KMS-11 (cell line): ENCODE results near the gene TMF1.

Experiments used
- H2AFZ ChIP-seq: fragments of 200-600 bp; sonication (generic); 2 replicates; pipeline ENCODE4 v1.6.1; 2016; ENCODE audit warnings: antibody characterized with exemption, mixed run types, low read depth
- H3K27ac ChIP-seq: fragments of 200-600 bp; sonication (generic); 2 replicates; pipeline ENCODE4 v1.6.1; 2016; ENCODE audit warnings: mild to moderate bottlenecking, mixed run types
- H3K27me3 ChIP-seq: fragments of 200-600 bp; sonication (generic); 2 replicates; pipeline ENCODE4 v1.6.1; 2017; ENCODE audit warnings: mild to moderate bottlenecking, low read depth, mixed run types, moderate library complexity; ENCODE audit not compliant: insufficient read depth
- H3K36me3 ChIP-seq: fragments of 200-600 bp; sonication (generic); 2 replicates; pipeline ENCODE4 v1.6.1; 2017; ENCODE audit warnings: mild to moderate bottlenecking, mixed run types; ENCODE audit not compliant: insufficient read depth
- H3K4me1 ChIP-seq: fragments of 200-600 bp; sonication (generic); 2 replicates; pipeline ENCODE4 v1.6.1; 2016; ENCODE audit warnings: mild to moderate bottlenecking, low read depth, mixed run types; ENCODE audit not compliant: poor library complexity, severe bottlenecking
- H3K4me2 ChIP-seq: fragments of 200-600 bp; sonication (generic); 2 replicates; pipeline ENCODE4 v1.7.0; 2016; ENCODE audit warnings: mild to moderate bottlenecking, mixed run types
- H3K4me3 ChIP-seq: fragments of 200-600 bp; sonication (generic); IDR thresholded peaks from 2 replicates; pipeline ENCODE4 v1.6.1; 2017; ENCODE audit warnings: low read depth, low read length, mixed read lengths; ENCODE audit not compliant: insufficient read depth
- H3K79me2 ChIP-seq: fragments of 200-600 bp; sonication (generic); 2 replicates; pipeline ENCODE4 v1.6.1; 2016; ENCODE audit warnings: low read depth, mixed run types; ENCODE audit not compliant: insufficient read depth
- H3K9ac ChIP-seq: fragments of 200-600 bp; sonication (generic); 2 replicates; pipeline ENCODE4 v1.6.1; 2016; ENCODE audit warnings: mild to moderate bottlenecking, mixed run types
- H4K20me1 ChIP-seq: fragments of 200-600 bp; sonication (generic); 2 replicates; pipeline ENCODE4 v1.6.1; 2016; ENCODE audit warnings: mild to moderate bottlenecking, mixed run types; ENCODE audit not compliant: insufficient read depth
- TF ChIP-seq, protein P1 (sequence below): fragments of 200-600 bp; sonication (generic); conservative IDR thresholded peaks from 2 replicates; pipeline ENCODE4 v1.6.1; 2017; ENCODE audit warnings: low read depth, mild to moderate bottlenecking, antibody characterized with exemption, low read length, moderate library complexity, mixed read lengths

TMF1 gene

GRCh38 chr3:68997887-68998286 is 54.2 kb downstream of the TMF1 start:
- TF ChIP-seq, protein P1, sequence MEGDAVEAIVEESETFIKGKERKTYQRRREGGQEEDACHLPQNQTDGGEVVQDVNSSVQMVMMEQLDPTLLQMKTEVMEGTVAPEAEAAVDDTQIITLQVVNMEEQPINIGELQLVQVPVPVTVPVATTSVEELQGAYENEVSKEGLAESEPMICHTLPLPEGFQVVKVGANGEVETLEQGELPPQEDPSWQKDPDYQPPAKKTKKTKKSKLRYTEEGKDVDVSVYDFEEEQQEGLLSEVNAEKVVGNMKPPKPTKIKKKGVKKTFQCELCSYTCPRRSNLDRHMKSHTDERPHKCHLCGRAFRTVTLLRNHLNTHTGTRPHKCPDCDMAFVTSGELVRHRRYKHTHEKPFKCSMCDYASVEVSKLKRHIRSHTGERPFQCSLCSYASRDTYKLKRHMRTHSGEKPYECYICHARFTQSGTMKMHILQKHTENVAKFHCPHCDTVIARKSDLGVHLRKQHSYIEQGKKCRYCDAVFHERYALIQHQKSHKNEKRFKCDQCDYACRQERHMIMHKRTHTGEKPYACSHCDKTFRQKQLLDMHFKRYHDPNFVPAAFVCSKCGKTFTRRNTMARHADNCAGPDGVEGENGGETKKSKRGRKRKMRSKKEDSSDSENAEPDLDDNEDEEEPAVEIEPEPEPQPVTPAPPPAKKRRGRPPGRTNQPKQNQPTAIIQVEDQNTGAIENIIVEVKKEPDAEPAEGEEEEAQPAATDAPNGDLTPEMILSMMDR, result peak; percentile 29; the same call in 1 of the 2 replicates
- H4K20me1 ChIP-seq, result no peaks in the 10 kb centered on the region
- no peak overlapping the region for H3K4me3 ChIP-seq
- H3K9ac ChIP-seq, result no peak overlapping the region
- no peaks in the 10 kb centered on the region for H3K36me3 ChIP-seq
- H3K27ac ChIP-seq, result no peak overlapping the region
- no peaks in the 10 kb centered on the region for H3K27me3 ChIP-seq
- H3K79me2 ChIP-seq, result no peaks in the 10 kb centered on the region
- no peak overlapping the region for H2AFZ ChIP-seq
- H3K4me2 ChIP-seq, result no peak overlapping the region
- no peaks in the 10 kb centered on the region for H3K4me1 ChIP-seq

- Histone ChIP-seq H3K4me2 (no peak overlapping the region), H2AFZ (no peak overlapping the region)
Observed at GRCh38 chr3:68996356-68996995, 55.7 kb downstream of the TMF1 start.

DNA sequence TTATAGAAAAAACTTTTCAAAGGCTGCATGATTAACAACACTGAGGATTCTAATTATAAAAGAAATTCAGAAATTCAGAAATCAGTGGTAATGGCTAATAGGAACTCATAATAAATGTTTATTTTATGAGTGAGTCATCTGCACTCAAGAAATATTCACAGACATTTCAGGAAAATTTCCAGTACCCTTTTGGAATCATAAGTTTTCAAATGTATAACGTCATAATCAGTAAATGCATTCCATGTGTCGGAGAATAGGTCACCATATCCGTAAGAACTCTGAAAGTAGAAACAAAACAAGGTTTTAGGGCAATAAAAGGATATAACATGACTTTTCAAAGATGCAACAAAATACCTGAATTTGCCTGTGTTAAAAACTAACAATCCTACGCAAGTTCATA is 63.4 kb downstream of the TMF1 start:
- Histone ChIP-seq H3K36me3 (no peaks in the 10 kb centered on the region), H2AFZ (no peak overlapping the region), H3K9ac (no peak overlapping the region), H3K27me3 (no peaks in the 10 kb centered on the region), H3K4me2 (no peak overlapping the region), H3K27ac (no peak overlapping the region), H3K79me2 (no peaks in the 10 kb centered on the region), H3K4me1 (no peaks in the 10 kb centered on the region), H4K20me1 (no peaks in the 10 kb centered on the region), H3K4me3 (no peak overlapping the region)
- TF ChIP-seq, protein P1, result no peak

More at GRCh38 chr3:68996356-68996995, 55.7 kb downstream of the TMF1 start:
- Histone ChIP-seq H3K9ac (no peak overlapping the region), H3K36me3 (no peaks in the 10 kb centered on the region), H3K4me1 (no peaks in the 10 kb centered on the region), H3K27me3 (no peaks in the 10 kb centered on the region), H3K4me3 (no peak overlapping the region), H4K20me1 (no peaks in the 10 kb centered on the region), H3K79me2 (no peaks in the 10 kb centered on the region), H3K27ac (no peak overlapping the region)
- TF ChIP-seq, protein P1, result no peak

DNA sequence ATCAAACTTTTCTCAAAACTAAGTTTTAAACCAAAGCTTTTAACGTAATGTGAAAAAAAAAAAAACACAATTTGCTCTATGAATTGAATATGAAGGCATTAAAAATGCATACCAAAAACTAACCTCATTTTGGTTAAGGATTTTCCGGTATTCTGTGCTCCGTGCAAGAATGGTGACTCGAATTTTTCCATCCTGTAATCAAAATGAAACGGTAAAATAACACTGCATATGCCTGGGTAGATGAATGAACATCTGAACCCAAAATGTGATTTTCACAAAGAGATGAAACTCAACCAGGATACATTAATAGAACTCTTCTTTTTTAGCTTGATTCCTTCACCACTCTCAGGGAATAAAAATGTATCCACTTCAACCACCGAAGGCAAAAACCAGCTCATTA is 64.8 kb downstream of the TMF1 start:
- Histone ChIP-seq H2AFZ (no peak overlapping the region), H3K9ac (no peak overlapping the region), H3K27me3 (no peaks in the 10 kb centered on the region), H3K4me1 (no peaks in the 10 kb centered on the region), H4K20me1 (no peaks in the 10 kb centered on the region), H3K4me2 (no peak overlapping the region), H3K79me2 (no peaks in the 10 kb centered on the region), H3K27ac (no peak overlapping the region), H3K36me3 (no peaks in the 10 kb centered on the region), H3K4me3 (no peak overlapping the region)
- TF ChIP-seq, protein P1, result no peak
